ENCODE measurements around the gene ADGRL1.

Gene ADGRL1

DNA sequence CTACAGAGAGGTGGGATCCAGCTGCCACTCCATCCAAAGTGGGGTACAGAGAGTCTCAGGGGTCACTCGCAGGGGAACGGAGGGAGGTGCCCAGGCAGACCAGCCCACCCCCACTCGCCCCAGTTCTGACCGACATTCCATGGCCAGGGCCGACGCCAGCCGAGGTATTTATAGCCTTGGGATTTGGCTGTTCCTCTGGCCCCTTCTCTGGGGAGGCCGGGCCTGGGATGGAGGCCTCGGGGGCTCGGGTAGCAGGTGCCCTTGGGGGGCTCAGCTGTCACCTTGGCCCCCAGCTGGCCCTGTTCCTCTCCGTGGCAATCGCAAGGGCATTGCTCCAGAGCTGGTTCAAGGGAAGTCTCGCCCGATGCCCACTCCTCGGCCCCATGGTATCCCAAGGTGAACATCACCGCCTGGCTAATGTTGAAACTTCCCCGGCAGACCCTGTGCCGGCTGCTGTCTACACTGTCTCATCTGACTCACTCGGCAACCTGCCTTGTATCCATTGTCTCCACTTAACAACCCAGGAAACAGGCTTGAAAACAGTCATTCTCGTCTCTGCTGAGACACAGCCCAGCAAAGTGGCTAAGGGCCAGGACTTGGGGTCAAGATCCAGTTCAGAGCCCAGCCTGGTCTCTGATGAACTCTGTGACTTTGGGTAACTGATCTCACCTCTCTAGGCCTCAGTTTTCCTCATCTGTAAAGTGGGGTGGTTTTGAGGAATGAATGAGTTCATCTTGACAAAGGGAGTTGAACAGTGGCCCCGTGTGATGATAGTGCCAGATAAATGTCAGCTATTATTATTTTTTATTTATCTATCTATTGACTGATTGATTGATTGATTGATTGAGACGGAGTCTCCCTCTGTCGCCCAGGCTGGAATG is 98.1 kb downstream of the ADGRL1 start:
- no peak for DNase-seq

DNA sequence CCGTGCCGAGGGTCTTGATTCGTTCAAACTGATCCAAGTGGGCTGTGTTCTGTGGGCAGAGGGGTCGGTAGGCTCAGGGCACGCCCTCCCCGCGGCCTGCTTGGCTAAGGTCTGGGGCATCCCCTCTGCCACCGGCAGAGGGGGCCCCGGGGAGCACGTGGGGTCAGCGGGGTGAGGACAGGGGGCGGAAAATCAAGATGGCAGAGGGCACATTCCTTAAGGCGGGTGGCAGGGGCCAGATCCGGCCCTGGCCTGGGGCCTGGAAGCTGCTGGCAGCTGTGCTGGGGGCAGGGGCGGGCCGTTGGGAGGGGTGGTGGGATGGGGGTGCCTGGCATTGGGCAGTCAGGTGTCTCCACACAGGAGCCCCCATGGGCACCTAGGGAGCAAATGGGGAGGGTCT is 99.1 kb downstream of the ADGRL1 start:
- DNase-seq: no peak

- no peak for DNase-seq
Measured at GRCh38 chr19:14105680-14106079, 100.3 kb downstream of the ADGRL1 start.

DNA sequence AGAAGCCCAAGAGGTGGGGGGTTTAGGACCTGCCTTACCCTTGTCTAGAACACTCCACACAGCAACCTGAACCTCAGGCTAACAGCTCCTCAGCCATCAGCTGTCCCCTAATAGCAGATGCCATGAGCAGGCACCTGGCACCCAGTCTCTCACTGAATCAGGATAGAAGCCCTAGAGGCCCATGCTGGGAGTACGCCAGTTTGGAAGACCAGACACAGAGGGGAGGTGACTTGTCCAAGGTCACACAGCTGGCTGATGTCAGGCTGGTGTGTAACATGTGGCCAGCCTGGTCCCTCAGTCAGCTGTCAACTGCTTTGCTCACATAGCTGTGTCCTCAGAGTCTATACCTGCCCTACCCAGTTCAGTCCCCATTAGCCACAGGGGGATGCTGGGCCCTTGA is 102.7 kb downstream of the ADGRL1 start:
- no peak for DNase-seq

DNA sequence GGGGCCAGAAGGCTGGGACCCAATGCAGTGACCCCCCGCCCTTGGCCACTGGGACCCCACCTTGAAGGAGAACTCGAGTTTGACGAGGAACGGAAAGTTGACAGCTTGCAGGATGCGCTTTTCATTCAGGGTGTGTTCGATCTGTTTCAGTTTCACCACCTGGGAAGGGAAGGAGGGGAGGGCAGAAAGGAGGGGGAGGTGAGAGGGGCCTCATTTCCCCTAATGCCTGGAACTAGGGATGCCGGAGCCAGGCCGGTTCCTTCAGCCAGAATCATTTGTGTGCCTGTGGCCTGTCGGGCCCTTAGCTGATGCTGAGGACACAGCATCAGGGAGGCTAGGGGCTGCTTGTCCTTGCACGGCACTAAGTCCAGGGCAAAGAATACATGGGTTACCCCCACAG is 103.2 kb downstream of the ADGRL1 start:
- no peak for DNase-seq

DNA sequence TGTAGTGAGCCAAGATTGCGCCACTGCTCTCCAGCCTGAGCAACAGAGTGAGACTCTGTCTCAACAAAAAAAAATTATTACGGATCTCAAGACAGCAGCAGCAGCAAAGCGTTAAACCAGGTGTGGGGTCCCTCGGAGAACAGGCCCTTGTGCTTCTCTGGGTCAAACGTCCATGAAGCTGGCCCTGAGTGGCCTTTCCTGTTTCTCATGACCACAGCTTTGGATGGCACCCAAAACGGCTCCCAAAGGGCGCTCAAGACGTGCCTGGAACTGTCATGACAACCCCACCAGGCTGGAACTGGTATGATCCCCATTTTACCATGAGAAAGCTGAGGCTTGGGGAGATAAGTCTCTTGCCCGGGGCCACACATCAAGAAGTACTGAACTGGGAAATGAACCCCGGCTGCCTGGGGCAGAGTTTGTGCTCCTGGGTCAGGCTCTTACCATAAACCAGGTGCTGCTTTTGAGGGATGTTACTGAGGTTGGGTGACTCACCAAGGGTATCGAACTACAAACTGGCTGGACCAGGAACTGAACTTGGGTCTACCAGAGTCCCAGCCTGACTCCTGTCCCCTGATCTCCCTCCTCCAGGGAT is 103.8 kb downstream of the ADGRL1 start:
- no peak for DNase-seq

DNA sequence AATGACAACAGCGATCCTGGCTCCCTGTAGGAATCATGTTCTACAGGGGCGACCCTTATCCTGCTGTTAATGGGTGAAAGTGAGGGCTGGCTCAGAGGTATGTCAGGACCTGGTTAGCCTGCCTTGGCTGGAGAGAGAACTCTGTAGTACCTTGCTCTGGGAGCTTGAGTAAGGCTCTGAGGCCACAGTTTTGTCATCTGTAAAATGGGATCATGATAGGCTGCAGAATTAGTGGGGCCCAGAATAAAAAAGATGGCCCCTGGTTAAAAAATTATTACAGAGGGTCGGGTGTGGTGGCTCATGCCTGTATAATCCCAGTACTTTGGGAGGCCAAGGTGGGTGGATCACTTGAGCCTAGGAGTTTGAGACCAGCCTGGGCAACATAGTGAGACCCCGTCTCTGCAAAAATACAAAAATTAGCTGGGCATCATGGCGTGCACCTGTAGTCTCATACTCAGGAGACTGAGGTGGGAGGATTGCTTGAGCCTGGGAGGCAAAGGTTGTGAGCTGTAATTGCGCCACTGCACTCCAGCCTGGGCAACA is 104.9 kb downstream of the ADGRL1 start:
- no peak for DNase-seq

Measured in inflammatory macrophage treated with lipopolysaccharide for 1 hour (primary cell).